Transverse colon (tissue), 4 donors: ENCODE results near the gene PTPRE.

Source experiments
- POLR2AphosphoS5 ChIP-seq, 3 donors: sonication (generic); formaldehyde crosslinking; IDR thresholded peaks; one replicate each; pipeline ENCODE4 v1.6.1; 2016; ENCODE audit warnings: antibody characterized with exemption in 3 of 3
- TF ChIP-seq, protein P1 (sequence below), 5 experiments: fragments of 200-600 bp in 3 of 5; fragments of 450-650 bp in 2 of 5; sonication (generic) in 3 of 5; IDR thresholded peaks; 1 replicate in 2 of 5; 2 replicates in 3 of 5; pipeline ENCODE4 v1.5.1; 2016 to 2017; ENCODE audit warnings: antibody characterized with exemption in 5 of 5, inconsistent platforms in 3 of 5, mild to moderate bottlenecking in 2 of 5, moderate library complexity in 1 of 5

DNA sequence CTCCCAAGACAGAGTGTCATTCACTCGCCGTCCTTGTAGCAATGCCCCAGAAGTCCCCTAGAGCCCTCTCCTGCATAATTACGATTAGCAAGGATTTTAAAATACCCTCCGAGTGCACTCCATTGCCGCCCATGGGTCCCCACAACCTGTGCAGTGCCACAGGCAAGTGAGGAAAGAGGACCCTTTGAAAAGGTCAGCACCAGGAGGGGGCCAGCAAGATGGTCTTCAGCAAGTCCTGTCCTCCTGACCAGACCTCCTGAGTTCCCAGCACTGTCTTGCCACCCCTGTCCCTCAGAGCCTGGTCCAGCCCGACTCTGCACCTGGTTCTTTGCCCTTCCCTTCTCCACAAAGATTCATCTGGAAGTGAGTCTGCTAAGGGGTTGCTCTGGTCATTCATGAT is 46.3 kb upstream of the PTPRE start:
- no peak for TF ChIP-seq POLR2AphosphoS5 (IDR thresholded peaks at IDR 0.05)
- TF ChIP-seq, protein P1, sequence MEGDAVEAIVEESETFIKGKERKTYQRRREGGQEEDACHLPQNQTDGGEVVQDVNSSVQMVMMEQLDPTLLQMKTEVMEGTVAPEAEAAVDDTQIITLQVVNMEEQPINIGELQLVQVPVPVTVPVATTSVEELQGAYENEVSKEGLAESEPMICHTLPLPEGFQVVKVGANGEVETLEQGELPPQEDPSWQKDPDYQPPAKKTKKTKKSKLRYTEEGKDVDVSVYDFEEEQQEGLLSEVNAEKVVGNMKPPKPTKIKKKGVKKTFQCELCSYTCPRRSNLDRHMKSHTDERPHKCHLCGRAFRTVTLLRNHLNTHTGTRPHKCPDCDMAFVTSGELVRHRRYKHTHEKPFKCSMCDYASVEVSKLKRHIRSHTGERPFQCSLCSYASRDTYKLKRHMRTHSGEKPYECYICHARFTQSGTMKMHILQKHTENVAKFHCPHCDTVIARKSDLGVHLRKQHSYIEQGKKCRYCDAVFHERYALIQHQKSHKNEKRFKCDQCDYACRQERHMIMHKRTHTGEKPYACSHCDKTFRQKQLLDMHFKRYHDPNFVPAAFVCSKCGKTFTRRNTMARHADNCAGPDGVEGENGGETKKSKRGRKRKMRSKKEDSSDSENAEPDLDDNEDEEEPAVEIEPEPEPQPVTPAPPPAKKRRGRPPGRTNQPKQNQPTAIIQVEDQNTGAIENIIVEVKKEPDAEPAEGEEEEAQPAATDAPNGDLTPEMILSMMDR (IDR thresholded peaks at IDR 0.05) = no peak
